GM12878 (cell line): ENCODE data around the gene TRIM50. TPM values are rescaled to one million over a fixed set of nuclear protein-coding genes. Genes with fewer than 3 reads are reported as not detected.

Experiments used
- ATAC-seq: fragments of 200-7000 bp; cut with Tn5 transposase; 3 replicates; pipeline ENCODE4 v1.9.1; 2020; ENCODE audit warnings: mild to moderate bottlenecking, moderate library complexity
- BruUV-seq: library from RNA; stranded (reverse); fragments of 400-500 nt; replicated peaks from 2 replicates; lab custom pipeline; 2021; lab: Mats Ljungman, UMichigan
- CTCF ChIA-PET: fragments of 300-600 bp; sonication (Branson Sonifier 250); formaldehyde crosslinking; extraction: SDS; loops from one replicate; lab custom pipeline; 2021; ENCODE audit warnings: inconsistent platforms; lab: Yijun Ruan, JAX
- POLR2A ChIA-PET: fragments of 350-600 bp; formaldehyde crosslinking; extraction: SDS; loops from one replicate; lab custom pipeline; 2021; ENCODE audit warnings: inconsistent platforms; lab: Charles Lee
- RAD21 ChIA-PET: fragments of 300-600 bp; sonication (Branson Sonifier 250); formaldehyde crosslinking; loops from one replicate; lab custom pipeline; 2023; ENCODE audit warnings: antibody characterized with exemption; ENCODE audit not compliant: unreplicated experiment; lab: Charles Lee
- SMC1A ChIA-PET: fragments of 300-600 bp; sonication (Branson Sonifier 250); formaldehyde crosslinking; loops from one replicate; lab custom pipeline; 2023; ENCODE audit not compliant: unreplicated experiment, uncharacterized antibody; lab: Charles Lee
- DNase-seq: peaks from one replicate; pipeline ENCODE4 v3.0.0-alpha.2; 2011; ENCODE audit warnings: low read depth, low spot score
- FAIRE-seq: peaks from 3 replicates; lab custom pipeline; 2011; peaks lifted over from hg19 to GRCh38; lab: Jason Lieb, UNC
- H2AFZ ChIP-seq: 2 replicates; pipeline ENCODE4 v1.6.0; 2011; ENCODE audit warnings: low read depth, low read length, control low read depth; ENCODE audit not compliant: control insufficient read depth
- H3K27ac ChIP-seq: 2 replicates; pipeline ENCODE4 v1.5.1; 2011; ENCODE audit warnings: control low read depth; ENCODE audit not compliant: control insufficient read depth, insufficient read depth
- H3K27me3 ChIP-seq, 2 experiments: replicated peaks in 1 of 2; 2 replicates each; pipeline versions ENCODE4 v1.6.0 to v1.6.1; 2011; ENCODE audit warnings: low read length in 1 of 2; ENCODE audit not compliant: control insufficient read depth in 2 of 2, insufficient read depth in 2 of 2
- H3K36me3 ChIP-seq, 2 experiments: 2 replicates each; pipeline ENCODE4 v1.5.1; 2011; ENCODE audit warnings: low read length in 1 of 2; ENCODE audit not compliant: control insufficient read depth in 2 of 2, insufficient read depth in 2 of 2
- H3K4me1 ChIP-seq: 2 replicates; pipeline ENCODE4 v1.6.1; 2011; ENCODE audit warnings: mild to moderate bottlenecking, low read length, moderate library complexity, mixed read lengths; ENCODE audit not compliant: control insufficient read depth, insufficient read depth
- H3K4me2 ChIP-seq: 2 replicates; pipeline ENCODE4 v1.6.0; 2011; ENCODE audit warnings: control low read depth; ENCODE audit not compliant: control insufficient read depth, insufficient read depth
- H3K4me3 ChIP-seq: fragments of 200-600 bp; sonication (generic); 2 replicates; pipeline ENCODE4 v1.5.1; 2016
- H3K79me2 ChIP-seq: 2 replicates; pipeline ENCODE4 v1.6.0; 2011; ENCODE audit warnings: low read length; ENCODE audit not compliant: control insufficient read depth, insufficient read depth
- H3K9ac ChIP-seq: 2 replicates; pipeline ENCODE4 v1.8.0; 2011; ENCODE audit warnings: low read length, control low read depth, mixed read lengths; ENCODE audit not compliant: control insufficient read depth, insufficient read depth
- H3K9me3 ChIP-seq: replicated peaks from 3 replicates; pipeline ENCODE4 v1.5.1; 2011; ENCODE audit warnings: mild to moderate bottlenecking, low read length; ENCODE audit not compliant: control insufficient read depth, insufficient read depth
- H4K20me1 ChIP-seq: 2 replicates; pipeline ENCODE4 v1.6.0; 2011; ENCODE audit not compliant: control insufficient read depth, insufficient read depth
- CBX5 ChIP-seq: sonication (generic); IDR thresholded peaks from 2 replicates; pipeline ENCODE4 v1.6.1; 2016; ENCODE audit warnings: low read depth, moderate library complexity, mild to moderate bottlenecking, inconsistent platforms
- CHD1 ChIP-seq: IDR thresholded peaks from 2 replicates; pipeline ENCODE4 v1.6.1; 2012; ENCODE audit warnings: low read depth, low read length, improper control_type of control experiment
- E2F4 ChIP-seq: IDR thresholded peaks from 2 replicates; pipeline ENCODE4 v1.6.1; 2012; ENCODE audit warnings: low read depth, low read length, improper control_type of control experiment
- EZH2 ChIP-seq: IDR thresholded peaks from 2 replicates; pipeline ENCODE4 v1.6.1; 2012; ENCODE audit warnings: low read depth, mild to moderate bottlenecking, control low read depth, inconsistent platforms, low read length, borderline replicate concordance; ENCODE audit not compliant: control insufficient read depth
- FOXM1 ChIP-seq: IDR thresholded peaks from 2 replicates; pipeline ENCODE4 v1.6.1; 2012; ENCODE audit warnings: low read depth, mild to moderate bottlenecking, inconsistent platforms, low read length, moderate library complexity
- MEF2A ChIP-seq: IDR thresholded peaks from 2 replicates; pipeline ENCODE4 v1.6.1; 2011; ENCODE audit warnings: low read depth, mild to moderate bottlenecking, low read length, moderate library complexity; ENCODE audit not compliant: insufficient read depth
- MEF2B ChIP-seq: fragments of 450-650 bp; IDR thresholded peaks from 2 replicates; pipeline ENCODE4 v1.6.1; 2018; ENCODE audit warnings: mild to moderate bottlenecking, moderate library complexity; ENCODE audit not compliant: partially characterized antibody, poor library complexity, severe bottlenecking
- MTA2 ChIP-seq: fragments of 450-650 bp; IDR thresholded peaks from 2 replicates; pipeline ENCODE4 v1.6.1; 2016; ENCODE audit warnings: low read depth, mild to moderate bottlenecking, moderate library complexity
- NFYB ChIP-seq: IDR thresholded peaks from 2 replicates; pipeline ENCODE4 v1.6.1; 2011; ENCODE audit warnings: low read depth, mild to moderate bottlenecking, low read length, improper control_type of control experiment, moderate library complexity; ENCODE audit not compliant: insufficient read depth
- PAX5 ChIP-seq: IDR thresholded peaks from 2 replicates; pipeline ENCODE4 v1.6.1; 2011; ENCODE audit warnings: low read depth, low read length, borderline replicate concordance
- PAX8 ChIP-seq: fragments of 450-650 bp; IDR thresholded peaks from 2 replicates; pipeline ENCODE4 v1.6.1; 2017; ENCODE audit warnings: mild to moderate bottlenecking, moderate library complexity
- POLR2A ChIP-seq: IDR thresholded peaks from 2 replicates; pipeline ENCODE4 v1.6.1; 2011; ENCODE audit warnings: low read depth, mild to moderate bottlenecking, low read length
- TAF1 ChIP-seq: IDR thresholded peaks from 2 replicates; pipeline ENCODE4 v1.6.1; 2011; ENCODE audit warnings: mild to moderate bottlenecking, low read depth, low read length, borderline replicate concordance
- ZNF384 ChIP-seq: IDR thresholded peaks from 2 replicates; pipeline ENCODE4 v1.6.1; 2012; ENCODE audit warnings: low read depth, mild to moderate bottlenecking, low read length, improper control_type of control experiment, borderline replicate concordance
- ZSCAN29 ChIP-seq: fragments of 450-650 bp; IDR thresholded peaks from 2 replicates; pipeline ENCODE4 v1.6.1; 2017; ENCODE audit warnings: mild to moderate bottlenecking, moderate library complexity
- WGBS: methylation state at CpG from one replicate; pipeline ENCODE4 v1.1.6; 2016; ENCODE audit warnings: low lambda C conversion rate; ENCODE audit not compliant: insufficient replicate concordance, insufficient coverage; ENCODE audit errors: missing lambda C conversion rate; 5-methylcytosine and 5-hydroxymethylcytosine counted together
- in situ Hi-C: fragments of 300-500 bp; cut with MboI; formaldehyde crosslinking; loops from 9 replicates; pipeline ENCODE4 v1.14.3; 2018; ENCODE audit warnings: mixed read lengths
- intact Hi-C: fragments of 100-400 bp; cut with micrococcal nuclease; formaldehyde crosslinking; loops from one replicate; pipeline ENCODE4 v1.14.2; 2022; ENCODE audit not compliant: unreplicated experiment
- polyA plus RNA-seq, 11 experiments: library from polyadenylated mRNA; depleted of rRNA in 4 of 11; unstranded in 6 of 11; stranded (reverse) in 5 of 11; fragments of >200 nt; fragmentation: Nextera tagmentation in 4 of 11; fragmentation: Illumina TruSeq in 1 of 11; extraction: Ambion mirVana in 4 of 11; extraction: Trizol in 1 of 11; gene quantifications; 1 replicate in 1 of 11; 2 replicates in 10 of 11; pipeline versions ENCODE4 v1.2.1 to v1.2.3, GENCODE V29; 2011 to 2016; ENCODE audit warnings: inconsistent platforms in 2 of 11, missing spikeins in 2 of 11, low read depth in 1 of 11
- total RNA-seq, 4 experiments: library from RNA; depleted of rRNA in 3 of 4; stranded (reverse); fragments of >200 nt in 3 of 4; fragmentation: Illumina TruSeq in 1 of 4; extraction: Trizol in 1 of 4; gene quantifications; 2 replicates each; pipeline versions ENCODE4 v1.2.1 to v1.2.3, GENCODE V29; 2013 to 2021

TRIM50 gene
- total and polyA plus RNA-seq, 10 of the 15 experiments (the other 5 are each of a cell fraction or from before 2014, with no cell fraction given), result not detected

GRCh38 chr7:73353243-73353642 is 25.4 kb upstream of the TRIM50 start:
- no peak for DNase-seq
- WGBS, result 67% methylated on average over 6 of the region's 6 CpGs
- ChIA-PET RAD21 (no interaction called here), CTCF (no interaction called here), SMC1A (no interaction called here), POLR2A (no interaction called here)
- TF ChIP-seq CBX5, result no peak
- Histone ChIP-seq H3K4me3 (no peak overlapping the region), H3K4me1 (no peaks in the 10 kb centered on the region), H3K9ac (no peak overlapping the region), H4K20me1 (no peaks in the 10 kb centered on the region), H3K36me3 (no peaks in the 10 kb centered on the region), H3K4me2 (no peak overlapping the region), H3K27me3 (peaks cover 0 to 3% of the 10 kb centered on the region in 2 experiments; a peak in 2 of 4 replicates), H3K9me3 (no peaks in the 10 kb centered on the region), H3K79me2 (no peaks in the 10 kb centered on the region), H3K27ac (no peak overlapping the region), H2AFZ (no peak overlapping the region)
- ATAC-seq, result no peak
- intact Hi-C loops, result no loop called here
- in situ Hi-C loops, result no loop called here
- no peak for FAIRE-seq
- BruUV-seq, result no TSS peak

- no peak for DNase-seq
- H3K9me3 ChIP-seq, result no peaks in the 10 kb centered on the region
- H3K27ac ChIP-seq, result no peak overlapping the region
- intact Hi-C loops, result no loop called here
- H4K20me1 ChIP-seq, result no peaks in the 10 kb centered on the region
- no peak overlapping the region for H2AFZ ChIP-seq
- ChIA-PET CTCF (interaction anchor here (1.2 kb wide), 1 partner anchor 99 kb away, joined by 3 read pairs; no protein-coding TSS in a partner anchor), RAD21 (no interaction called here), POLR2A (no interaction called here), SMC1A (interaction anchor here (0.5 kb wide), 1 partner anchor 676 kb away, joined by 3 read pairs; no protein-coding TSS in a partner anchor)
- no peak for FAIRE-seq
- no peak overlapping the region for H3K4me3 ChIP-seq
- H3K36me3 ChIP-seq, result no peaks in the 10 kb centered on the region
- no peak overlapping the region for H3K4me2 ChIP-seq
- no peaks in the 10 kb centered on the region for H3K79me2 ChIP-seq
- BruUV-seq, result no TSS peak
- H3K4me1 ChIP-seq, result no peaks in the 10 kb centered on the region
- ATAC-seq, result no peak
- no peaks in the 10 kb centered on the region; a peak in 1 of 4 replicates for H3K27me3 ChIP-seq
- 59% methylated on average over 3 of the region's 3 CpGs for WGBS
- in situ Hi-C loops, result no loop called here
- no peak overlapping the region for H3K9ac ChIP-seq
- TF ChIP-seq MEF2B (no peak), EZH2 (no peak), ZSCAN29 (no peak), PAX5 (no peak), PAX8 (no peak), MEF2A (no peak), NFYB (no peak), FOXM1 (no peak), ZNF384 (no peak), E2F4 (no peak), TAF1 (no peak), CHD1 (no peak), POLR2A (no peak), MTA2 (no peak)
These were observed 24.9 kb upstream of the TRIM50 start for GRCh38 chr7:73352784-73353183.
